DMS79 (cell line): ENCODE results near the gene FRAT2.
"Not testable (repeated sequence)": the region's sequence is repeated elsewhere in the genome, so short reads cannot be mapped to it uniquely, and the experiment has no call there.

Experiments used
- DNase-seq: peaks from one replicate; lab custom pipeline; 2025; lab: John Stamatoyannopoulos, UW

FRAT2 gene

GRCh38 chr10:97356318-97356914 lies 21.9 kb upstream of the FRAT2 start:
- no peak for DNase-seq

GRCh38 chr10:97355571-97355975 lies 21.0 kb upstream of the FRAT2 start:
- no peak for DNase-seq

- DNase-seq, result no peak
Measured at GRCh38 chr10:97353945-97354344, 19.4 kb upstream of the FRAT2 start.

- DNase-seq, result no peak
Measured at GRCh38 chr10:97349752-97350513, 15.4 kb upstream of the FRAT2 start.

- no peak for DNase-seq
Measured at GRCh38 chr10:97347317-97347716, 12.8 kb upstream of the FRAT2 start.

GRCh38 chr10:97343664-97344063 lies 9.1 kb upstream of the FRAT2 start:
- DNase-seq, result not testable (repeated sequence)

GRCh38 chr10:97341416-97341815 lies 6.9 kb upstream of the FRAT2 start:
- DNase-seq, result no peak

GRCh38 chr10:97338041-97338440 lies 3.5 kb upstream of the FRAT2 start:
- no peak for DNase-seq

GRCh38 chr10:97336942-97337831 lies 2.7 kb upstream of the FRAT2 start:
- DNase-seq, result peak; percentile 12

GRCh38 chr10:97336446-97336845 lies 1.9 kb upstream of the FRAT2 start:
- DNase-seq, result no peak

- no peak for DNase-seq
Measured at GRCh38 chr10:97336006-97336405, 1.5 kb upstream of the FRAT2 start.

GRCh38 chr10:97335188-97335619 lies 675 bp upstream of the FRAT2 start:
- DNase-seq, result no peak

GRCh38 chr10:97333601-97334369 lies 744 bp downstream of the FRAT2 start:
- no peak for DNase-seq

GRCh38 chr10:97333351-97333600 lies 1.3 kb downstream of the FRAT2 start:
- DNase-seq, result peak; percentile 8

- DNase-seq, result no peak
Measured at GRCh38 chr10:97332591-97333350, 1.8 kb downstream of the FRAT2 start.

GRCh38 chr10:97331153-97331703 lies 3.3 kb downstream of the FRAT2 start:
- DNase-seq, result no peak

GRCh38 chr10:97329766-97330165 lies 4.8 kb downstream of the FRAT2 start:
- DNase-seq, result no peak

- no peak for DNase-seq
Measured at GRCh38 chr10:97328646-97329453, 5.7 kb downstream of the FRAT2 start.

GRCh38 chr10:97327348-97328294 lies 6.9 kb downstream of the FRAT2 start:
- no peak for DNase-seq
